SK-N-SH (cell line): ENCODE data around the gene DSCAML1. TPM values are rescaled to one million over a fixed set of nuclear protein-coding genes. Genes with fewer than 3 reads are reported as not detected.

Experiments used
- CTCF ChIA-PET: fragments of 300-600, 350-600 bp; formaldehyde crosslinking; extraction: SDS; loops from one replicate; lab custom pipeline; 2021; lab: Yijun Ruan, JAX
- POLR2A ChIA-PET: fragments of 350-600 bp; sonication (Branson Sonifier 250); formaldehyde crosslinking; extraction: SDS; loops from one replicate; lab custom pipeline; 2020; ENCODE audit warnings: antibody characterized with exemption, inconsistent platforms; lab: Yijun Ruan, JAX
- DNase-seq: peaks from one replicate; pipeline ENCODE4 v3.0.0; 2012
- H2AFZ ChIP-seq: fragments of 200-600 bp; sonication (generic); 2 replicates; pipeline ENCODE4 v1.8.1; 2016; ENCODE audit warnings: antibody characterized with exemption, mild to moderate bottlenecking, low read depth
- H3F3A ChIP-seq: fragments of 200-600 bp; sonication (generic); replicated peaks from 2 replicates; pipeline ENCODE3; 2016; ENCODE audit warnings: antibody characterized with exemption, mild to moderate bottlenecking; ENCODE audit not compliant: insufficient read depth
- H3K27ac ChIP-seq, 2 experiments: fragments of 200-500 bp in 1 of 2; fragments of 200-600 bp in 1 of 2; sonication (Bioruptor generic) in 1 of 2; sonication (generic), shearing (Covaris generic) in 1 of 2; 2 replicates each; pipeline versions ENCODE4 v1.5.1 to v1.6.1; 2014 to 2016; ENCODE audit warnings: low read depth in 2 of 2, inconsistent platforms in 1 of 2, low read length in 1 of 2, mild to moderate bottlenecking in 1 of 2, mixed read lengths in 1 of 2
- H3K27me3 ChIP-seq: fragments of 200-600 bp; sonication (generic), shearing (Covaris generic); 2 replicates; pipeline ENCODE4 v1.6.1; 2016; ENCODE audit warnings: mixed run types; ENCODE audit not compliant: insufficient read depth
- H3K36me3 ChIP-seq, 2 experiments: fragments of 200-500 bp in 1 of 2; fragments of 200-600 bp in 1 of 2; sonication (Bioruptor generic) in 1 of 2; sonication (generic) in 1 of 2; replicated peaks in 1 of 2; 2 replicates each; pipeline versions ENCODE3 to v1.5.1; 2014 to 2016; ENCODE audit warnings: low read length in 1 of 2, mild to moderate bottlenecking in 1 of 2; ENCODE audit not compliant: insufficient read depth in 2 of 2, control insufficient read depth in 1 of 2
- H3K4me1 ChIP-seq, 2 experiments: fragments of 200-500 bp in 1 of 2; fragments of 200-600 bp in 1 of 2; sonication (Bioruptor generic) in 1 of 2; sonication (generic), shearing (Covaris generic) in 1 of 2; 2 replicates each; pipeline versions ENCODE4 v1.5.1 to v1.6.1; 2014 to 2016; ENCODE audit warnings: low read depth in 1 of 2, low read length in 1 of 2, mixed run types in 1 of 2; ENCODE audit not compliant: insufficient read depth in 2 of 2, control insufficient read depth in 1 of 2
- H3K4me2 ChIP-seq: fragments of 200-600 bp; sonication (generic), shearing (Covaris generic); 2 replicates; pipeline ENCODE4 v1.6.1; 2017; ENCODE audit warnings: mixed run types
- H3K4me3 ChIP-seq, 2 experiments: fragments of 200-500 bp in 1 of 2; fragments of 200-600 bp in 1 of 2; sonication (Bioruptor generic) in 1 of 2; sonication (generic), shearing (Covaris generic) in 1 of 2; 2 replicates each; pipeline versions ENCODE4 v1.5.1 to v1.8.1; 2014 to 2016; ENCODE audit warnings: low read depth in 2 of 2, inconsistent platforms in 1 of 2, low read length in 1 of 2, mild to moderate bottlenecking in 1 of 2, mixed read lengths in 1 of 2, moderate library complexity in 1 of 2
- H3K79me2 ChIP-seq: fragments of 200-600 bp; sonication (generic); 2 replicates; pipeline ENCODE4 v1.8.1; 2017; ENCODE audit warnings: mild to moderate bottlenecking; ENCODE audit not compliant: insufficient read depth
- H3K9ac ChIP-seq: fragments of 200-600 bp; sonication (generic); 2 replicates; pipeline ENCODE4 v1.6.1; 2017; ENCODE audit warnings: mixed run types
- H3K9me2 ChIP-seq: fragments of 200-600 bp; sonication (generic); 2 replicates; pipeline ENCODE4 v1.6.1; 2017; ENCODE audit warnings: mixed run types
- H3K9me3 ChIP-seq: fragments of 200-600 bp; sonication (generic); 2 replicates; pipeline ENCODE4 v1.6.1; 2017; ENCODE audit warnings: mixed run types, mild to moderate bottlenecking, moderate library complexity
- H4K20me1 ChIP-seq: fragments of 200-600 bp; sonication (generic); 2 replicates; pipeline ENCODE4 v1.6.1; 2017; ENCODE audit warnings: mild to moderate bottlenecking, mixed run types; ENCODE audit not compliant: insufficient read depth
- GABPA ChIP-seq: IDR thresholded peaks from 2 replicates; pipeline ENCODE4 v1.4.0; 2012; ENCODE audit warnings: low read depth, mild to moderate bottlenecking
- GATA2 ChIP-seq: sonication (generic); formaldehyde crosslinking; IDR thresholded peaks from 2 replicates; pipeline ENCODE4 v1.5.0; 2020; ENCODE audit warnings: mild to moderate bottlenecking, missing genetic modification reagents
- NRF1 ChIP-seq: IDR thresholded peaks from 2 replicates; pipeline ENCODE4 v1.6.1; 2012; ENCODE audit warnings: low read depth, mild to moderate bottlenecking, low read length
- RXRA ChIP-seq: IDR thresholded peaks from 2 replicates; pipeline ENCODE4 v1.4.0; 2012; ENCODE audit warnings: low read depth, mild to moderate bottlenecking, borderline replicate concordance
- TCF12 ChIP-seq: IDR thresholded peaks from 2 replicates; pipeline ENCODE4 v1.4.0; 2012
- WGBS: methylation state at CpG from one replicate; pipeline ENCODE4 v1.1.6; 2017; ENCODE audit warnings: low lambda C conversion rate; 5-methylcytosine and 5-hydroxymethylcytosine counted together
- polyA plus RNA-seq, 3 experiments: library from polyadenylated mRNA; depleted of rRNA; stranded (reverse); fragments of >200 nt; gene quantifications; 2 replicates each; pipeline ENCODE4 v1.2.3, GENCODE V29; 2012
- TF ChIP-seq, protein P1 (sequence below): fragments of 200-600 bp; sonication (generic); IDR thresholded peaks from 2 replicates; pipeline ENCODE4 v1.6.1; 2017; ENCODE audit warnings: antibody characterized with exemption, mild to moderate bottlenecking, moderate library complexity
- TF ChIP-seq, protein P2 (sequence below): IDR thresholded peaks from 2 replicates; pipeline ENCODE4 v1.6.1; 2012; ENCODE audit warnings: mild to moderate bottlenecking, low read depth, low read length, moderate library complexity
- TF ChIP-seq, protein P3 (sequence below): fragments of 150-350 bp; IDR thresholded peaks from 2 replicates; pipeline ENCODE4 v1.6.1; 2016; ENCODE audit warnings: mild to moderate bottlenecking, low read depth, low read length
- TF ChIP-seq, protein P4 (sequence below): IDR thresholded peaks from 2 replicates; pipeline ENCODE4 v1.4.0; 2012; ENCODE audit warnings: low read depth, borderline replicate concordance
- TF ChIP-seq, protein P5 (sequence below): IDR thresholded peaks from 2 replicates; pipeline ENCODE4 v1.4.0; 2012; ENCODE audit warnings: low read depth

The DSCAML1 gene
- polyA plus RNA-seq, 1 of the 3 experiments (the other 2 are of a cell fraction): not detected

DNA sequence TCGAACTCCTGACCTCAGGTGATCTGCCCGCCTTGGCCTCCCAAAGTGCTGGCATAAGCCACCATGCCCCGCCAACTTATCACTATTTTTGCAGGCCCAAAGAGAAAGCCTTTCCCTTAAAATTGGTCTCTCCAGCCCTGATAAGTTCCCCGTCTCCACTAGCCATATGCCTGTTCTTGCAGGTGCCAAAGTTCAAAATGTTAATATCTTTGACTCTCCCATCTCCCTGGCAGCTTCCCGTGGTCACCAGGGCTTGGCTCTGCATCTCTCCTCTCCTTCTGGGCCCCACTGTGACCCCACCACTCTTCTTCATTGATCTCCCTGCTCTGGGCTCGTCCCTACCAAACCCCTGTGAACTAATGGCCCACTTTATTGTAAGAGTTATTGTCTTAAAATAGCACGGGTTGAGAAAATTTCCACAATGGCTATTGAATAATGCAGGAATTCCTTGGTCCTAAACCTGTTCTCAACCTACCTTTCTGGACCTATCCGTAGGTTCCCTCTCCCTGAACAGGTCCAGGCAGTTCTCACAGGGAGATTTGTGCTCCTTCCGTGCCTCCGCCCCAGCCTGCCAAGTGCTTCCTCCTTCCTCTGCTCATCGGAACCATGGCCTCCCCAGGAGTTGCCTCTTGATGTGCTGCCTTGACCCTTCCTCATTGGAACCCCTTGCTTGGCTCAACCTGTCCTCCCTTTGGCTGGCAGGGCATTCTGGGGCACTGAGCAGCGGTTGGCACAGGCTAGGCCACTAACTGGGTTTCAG lies 147.5 kb downstream of the DSCAML1 start:
- H3K4me3 ChIP-seq: no peak overlapping the region
- no peaks in the 10 kb centered on the region for H3F3A ChIP-seq
- WGBS: 45% methylated on average over 12 of the region's 12 CpGs
- no peaks in the 10 kb centered on the region for H3K9me2 ChIP-seq
- H3K27me3 ChIP-seq: 0 out of 2 replicates have a peak, but pooled peaks cover 2% of the 10 kb centered on the region
- no peak overlapping the region for H3K27ac ChIP-seq
- no peaks in the 10 kb centered on the region for H4K20me1 ChIP-seq
- peaks cover 0 to 3% of the 10 kb centered on the region in 2 experiments; a peak in 1 of 4 replicates for H3K4me1 ChIP-seq
- no peak for TF ChIP-seq GATA2
- TF ChIP-seq, protein P1, sequence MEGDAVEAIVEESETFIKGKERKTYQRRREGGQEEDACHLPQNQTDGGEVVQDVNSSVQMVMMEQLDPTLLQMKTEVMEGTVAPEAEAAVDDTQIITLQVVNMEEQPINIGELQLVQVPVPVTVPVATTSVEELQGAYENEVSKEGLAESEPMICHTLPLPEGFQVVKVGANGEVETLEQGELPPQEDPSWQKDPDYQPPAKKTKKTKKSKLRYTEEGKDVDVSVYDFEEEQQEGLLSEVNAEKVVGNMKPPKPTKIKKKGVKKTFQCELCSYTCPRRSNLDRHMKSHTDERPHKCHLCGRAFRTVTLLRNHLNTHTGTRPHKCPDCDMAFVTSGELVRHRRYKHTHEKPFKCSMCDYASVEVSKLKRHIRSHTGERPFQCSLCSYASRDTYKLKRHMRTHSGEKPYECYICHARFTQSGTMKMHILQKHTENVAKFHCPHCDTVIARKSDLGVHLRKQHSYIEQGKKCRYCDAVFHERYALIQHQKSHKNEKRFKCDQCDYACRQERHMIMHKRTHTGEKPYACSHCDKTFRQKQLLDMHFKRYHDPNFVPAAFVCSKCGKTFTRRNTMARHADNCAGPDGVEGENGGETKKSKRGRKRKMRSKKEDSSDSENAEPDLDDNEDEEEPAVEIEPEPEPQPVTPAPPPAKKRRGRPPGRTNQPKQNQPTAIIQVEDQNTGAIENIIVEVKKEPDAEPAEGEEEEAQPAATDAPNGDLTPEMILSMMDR: no peak
- TF ChIP-seq, protein P2, sequence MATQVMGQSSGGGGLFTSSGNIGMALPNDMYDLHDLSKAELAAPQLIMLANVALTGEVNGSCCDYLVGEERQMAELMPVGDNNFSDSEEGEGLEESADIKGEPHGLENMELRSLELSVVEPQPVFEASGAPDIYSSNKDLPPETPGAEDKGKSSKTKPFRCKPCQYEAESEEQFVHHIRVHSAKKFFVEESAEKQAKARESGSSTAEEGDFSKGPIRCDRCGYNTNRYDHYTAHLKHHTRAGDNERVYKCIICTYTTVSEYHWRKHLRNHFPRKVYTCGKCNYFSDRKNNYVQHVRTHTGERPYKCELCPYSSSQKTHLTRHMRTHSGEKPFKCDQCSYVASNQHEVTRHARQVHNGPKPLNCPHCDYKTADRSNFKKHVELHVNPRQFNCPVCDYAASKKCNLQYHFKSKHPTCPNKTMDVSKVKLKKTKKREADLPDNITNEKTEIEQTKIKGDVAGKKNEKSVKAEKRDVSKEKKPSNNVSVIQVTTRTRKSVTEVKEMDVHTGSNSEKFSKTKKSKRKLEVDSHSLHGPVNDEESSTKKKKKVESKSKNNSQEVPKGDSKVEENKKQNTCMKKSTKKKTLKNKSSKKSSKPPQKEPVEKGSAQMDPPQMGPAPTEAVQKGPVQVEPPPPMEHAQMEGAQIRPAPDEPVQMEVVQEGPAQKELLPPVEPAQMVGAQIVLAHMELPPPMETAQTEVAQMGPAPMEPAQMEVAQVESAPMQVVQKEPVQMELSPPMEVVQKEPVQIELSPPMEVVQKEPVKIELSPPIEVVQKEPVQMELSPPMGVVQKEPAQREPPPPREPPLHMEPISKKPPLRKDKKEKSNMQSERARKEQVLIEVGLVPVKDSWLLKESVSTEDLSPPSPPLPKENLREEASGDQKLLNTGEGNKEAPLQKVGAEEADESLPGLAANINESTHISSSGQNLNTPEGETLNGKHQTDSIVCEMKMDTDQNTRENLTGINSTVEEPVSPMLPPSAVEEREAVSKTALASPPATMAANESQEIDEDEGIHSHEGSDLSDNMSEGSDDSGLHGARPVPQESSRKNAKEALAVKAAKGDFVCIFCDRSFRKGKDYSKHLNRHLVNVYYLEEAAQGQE: no peak
- no peak for TF ChIP-seq GABPA
- TF ChIP-seq, protein P3, sequence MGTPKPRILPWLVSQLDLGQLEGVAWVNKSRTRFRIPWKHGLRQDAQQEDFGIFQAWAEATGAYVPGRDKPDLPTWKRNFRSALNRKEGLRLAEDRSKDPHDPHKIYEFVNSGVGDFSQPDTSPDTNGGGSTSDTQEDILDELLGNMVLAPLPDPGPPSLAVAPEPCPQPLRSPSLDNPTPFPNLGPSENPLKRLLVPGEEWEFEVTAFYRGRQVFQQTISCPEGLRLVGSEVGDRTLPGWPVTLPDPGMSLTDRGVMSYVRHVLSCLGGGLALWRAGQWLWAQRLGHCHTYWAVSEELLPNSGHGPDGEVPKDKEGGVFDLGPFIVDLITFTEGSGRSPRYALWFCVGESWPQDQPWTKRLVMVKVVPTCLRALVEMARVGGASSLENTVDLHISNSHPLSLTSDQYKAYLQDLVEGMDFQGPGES: no peak
- no peak for TF ChIP-seq NRF1
- TF ChIP-seq RXRA: no peak
- TF ChIP-seq, protein P4, sequence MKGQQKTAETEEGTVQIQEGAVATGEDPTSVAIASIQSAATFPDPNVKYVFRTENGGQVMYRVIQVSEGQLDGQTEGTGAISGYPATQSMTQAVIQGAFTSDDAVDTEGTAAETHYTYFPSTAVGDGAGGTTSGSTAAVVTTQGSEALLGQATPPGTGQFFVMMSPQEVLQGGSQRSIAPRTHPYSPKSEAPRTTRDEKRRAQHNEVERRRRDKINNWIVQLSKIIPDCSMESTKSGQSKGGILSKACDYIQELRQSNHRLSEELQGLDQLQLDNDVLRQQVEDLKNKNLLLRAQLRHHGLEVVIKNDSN: no peak
- TF ChIP-seq TCF12: no peak
- TF ChIP-seq, protein P5, sequence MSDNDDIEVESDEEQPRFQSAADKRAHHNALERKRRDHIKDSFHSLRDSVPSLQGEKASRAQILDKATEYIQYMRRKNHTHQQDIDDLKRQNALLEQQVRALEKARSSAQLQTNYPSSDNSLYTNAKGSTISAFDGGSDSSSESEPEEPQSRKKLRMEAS: no peak
- TF ChIP-seq, all 33 proteins: peak for 0
- POLR2A ChIA-PET: no interaction called here
- CTCF ChIA-PET: interaction anchor here (0.7 to 1.6 kb wide), 4 partner anchors 34 to 205 kb away, joined by 3 to 5 read pairs (median 4); no protein-coding TSS in a partner anchor
- DNase-seq: no peak
- Histone ChIP-seq H3K9me3 (no peaks in the 10 kb centered on the region), H3K9ac (no peak overlapping the region), H3K4me2 (no peak overlapping the region), H3K79me2 (no peaks in the 10 kb centered on the region), H2AFZ (no peak overlapping the region), H3K36me3 (no peaks in the 10 kb centered on the region)
